ENCODE results near the gene VPS41. TPM values are rescaled to one million over a fixed set of nuclear protein-coding genes. Genes with fewer than 3 reads are reported as not detected.

VPS41 gene
- total RNA-seq, 2 donors from 2014 or later = 56.5 to 60.9 TPM

DNA sequence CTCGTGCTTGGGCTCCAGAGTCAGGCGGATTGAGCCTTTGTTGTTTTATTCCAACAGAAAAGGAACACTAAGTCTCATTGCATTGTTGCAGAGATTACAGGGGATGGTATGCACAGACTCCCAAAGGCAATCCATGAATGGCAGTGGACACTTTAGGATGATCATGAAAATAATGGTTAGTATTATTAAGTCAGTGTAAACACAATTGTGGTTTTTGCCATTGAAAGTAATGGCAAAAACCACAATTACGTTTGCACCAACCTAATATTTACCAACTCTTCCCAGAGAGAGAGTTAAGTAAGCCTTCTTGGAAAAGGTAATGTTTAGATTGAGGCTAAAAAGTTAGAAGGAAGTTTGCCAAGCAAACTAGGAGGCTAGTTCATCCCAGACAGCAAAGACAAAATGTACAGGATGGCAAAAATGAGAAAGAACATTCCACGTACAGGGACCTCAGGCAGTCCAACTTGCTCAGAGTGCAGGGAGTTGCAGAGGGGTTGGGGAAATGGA lies 204.9 kb downstream of the VPS41 start:
- Histone ChIP-seq H3K27me3 (no peaks in the 10 kb centered on the region), H3K36me3 (no peaks in the 10 kb centered on the region), H3K4me3 (no peak overlapping the region), H3K9ac (ENCODE audit: low read depth in 2 of 2, low read length in 2 of 2) (no peak overlapping the region), H3K4me1 (no peaks in the 10 kb centered on the region), H3K9me3 (no peaks in the 10 kb centered on the region), H3K27ac (no peak overlapping the region)
- TF ChIP-seq CTCF (IDR thresholded peaks at IDR 0.05) = no peak
- no peak for DNase-seq
- intact Hi-C loops (cut with DNase I) = no loop called here

GRCh38 chr7:38703093-38703492 lies 205.9 kb downstream of the VPS41 start:
- TF ChIP-seq CTCF (IDR thresholded peaks at IDR 0.05) = no peak
- DNase-seq = no peak
- Histone ChIP-seq H3K4me3 (no peak overlapping the region), H3K4me1 (no peaks in the 10 kb centered on the region), H3K9me3 (no peaks in the 10 kb centered on the region), H3K27me3 (no peaks in the 10 kb centered on the region), H3K9ac (ENCODE audit: low read depth in 2 of 2, low read length in 2 of 2) (no peak overlapping the region), H3K36me3 (no peaks in the 10 kb centered on the region), H3K27ac (no peak overlapping the region)
- intact Hi-C loops (cut with DNase I) = no loop called here

- H3K36me3 ChIP-seq = no peaks in the 10 kb centered on the region
- H3K4me1 ChIP-seq = no peaks in the 10 kb centered on the region
- no peak for DNase-seq
- no peak overlapping the region for H3K27ac ChIP-seq
- no peaks in the 10 kb centered on the region for H3K27me3 ChIP-seq
- no peak overlapping the region for H3K4me3 ChIP-seq
- H3K9me3 ChIP-seq = no peaks in the 10 kb centered on the region
- TF ChIP-seq CTCF (IDR thresholded peaks at IDR 0.05) = no peak
- intact Hi-C loops (cut with DNase I) = no loop called here
- no peak overlapping the region for H3K9ac ChIP-seq (ENCODE audit: low read depth in 2 of 2, low read length in 2 of 2)
Measured at GRCh38 chr7:38702002-38702535, 206.9 kb downstream of the VPS41 start.

DNA sequence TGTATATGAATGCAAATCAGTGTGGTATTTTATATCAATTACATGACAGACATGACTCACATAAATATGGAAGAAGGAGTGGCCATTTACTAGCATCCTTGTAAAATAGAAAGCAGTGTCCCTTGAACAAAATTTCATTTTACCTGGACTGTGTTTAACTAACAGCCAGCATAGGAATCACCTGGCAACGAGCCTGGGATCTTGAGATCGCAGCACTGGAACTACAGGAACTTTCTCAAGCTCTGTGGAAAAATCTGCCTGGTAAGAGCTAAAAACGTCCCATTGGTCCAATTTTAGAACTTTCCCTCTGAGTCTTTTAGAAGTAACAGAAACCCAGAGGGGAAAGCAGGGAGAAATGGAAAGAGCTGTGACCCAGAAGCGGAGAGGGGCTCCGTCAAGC lies 208.9 kb downstream of the VPS41 start:
- intact Hi-C loops (cut with DNase I) = no loop called here
- H3K27me3 ChIP-seq = no peaks in the 10 kb centered on the region
- H3K4me3 ChIP-seq = no peak overlapping the region
- no peaks in the 10 kb centered on the region for H3K4me1 ChIP-seq
- no peak overlapping the region for H3K27ac ChIP-seq
- no peak for TF ChIP-seq CTCF (IDR thresholded peaks at IDR 0.05)
- H3K9ac ChIP-seq (ENCODE audit: low read depth in 2 of 2, low read length in 2 of 2) = no peak overlapping the region
- no peaks in the 10 kb centered on the region for H3K9me3 ChIP-seq
- DNase-seq = no peak
- H3K36me3 ChIP-seq = no peaks in the 10 kb centered on the region

DNA sequence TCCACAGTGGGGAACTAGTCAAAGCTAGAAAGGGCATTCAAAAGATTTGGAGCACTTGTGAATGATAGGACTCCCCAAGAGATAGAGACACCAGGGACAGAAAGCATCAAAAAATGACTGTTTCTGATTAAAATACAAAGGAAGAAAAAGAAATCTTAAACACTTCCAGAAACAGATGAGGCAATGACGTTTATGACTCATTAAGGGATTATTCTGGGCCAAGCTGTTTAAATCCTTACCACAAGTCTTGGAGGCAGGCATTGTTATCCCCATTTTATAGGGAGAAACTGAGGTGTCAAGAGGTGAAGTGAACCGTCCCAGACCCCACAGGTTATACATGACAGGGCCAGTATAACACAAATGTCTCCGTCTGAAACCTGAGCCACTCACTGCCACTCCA lies 209.5 kb downstream of the VPS41 start:
- Histone ChIP-seq H3K27ac (no peak overlapping the region), H3K36me3 (no peaks in the 10 kb centered on the region), H3K9me3 (no peaks in the 10 kb centered on the region), H3K4me3 (no peak overlapping the region), H3K27me3 (no peaks in the 10 kb centered on the region), H3K4me1 (no peaks in the 10 kb centered on the region), H3K9ac (ENCODE audit: low read depth in 2 of 2, low read length in 2 of 2) (no peak overlapping the region)
- no peak for DNase-seq
- no peak for TF ChIP-seq CTCF (IDR thresholded peaks at IDR 0.05)
- intact Hi-C loops (cut with DNase I) = no loop called here
